ENCODE results near the gene ROBO4.

GRCh38 chr11:124874571-124875255 lies 23.0 kb downstream of the ROBO4 start:
- TF ChIP-seq POLR2AphosphoS5 (IDR thresholded peaks at IDR 0.05) (no peak), CTCF (IDR thresholded peaks at IDR 0.05) (no peak), EP300 (IDR thresholded peaks at IDR 0.05) (no peak)

Data from upper lobe of left lung (tissue), 4 donors.